SK-N-SH treated with all-trans-retinoic acid at 6 μM for 48 hours (cell line): Measurements from ENCODE around the gene SEMA3F.

Source experiments
- ATAC-seq: fragments of 200-7000 bp; cut with Tn5 transposase; 3 replicates; pipeline ENCODE4 v1.9.1; 2020; ENCODE audit warnings: mild to moderate bottlenecking, moderate library complexity
- BACH2 ChIP-seq: fragments of 250-450 bp; sonication (Bioruptor Pico); IDR thresholded peaks from 2 replicates; pipeline ENCODE4 v1.9.0; 2021; ENCODE audit warnings: mild to moderate bottlenecking, borderline replicate concordance
- CSDC2 ChIP-seq: fragments of 250-450 bp; sonication (Bioruptor Pico); IDR thresholded peaks from 2 replicates; pipeline ENCODE4 v1.5.0; 2020; ENCODE audit warnings: mild to moderate bottlenecking, moderate library complexity
- CSRNP3 ChIP-seq: fragments of 250-450 bp; sonication (Bioruptor Pico); IDR thresholded peaks from 2 replicates; pipeline ENCODE4 v1.5.1; 2021; ENCODE audit warnings: mild to moderate bottlenecking, moderate library complexity
- ESRRG ChIP-seq: fragments of 250-450 bp; sonication (Bioruptor Pico); IDR thresholded peaks from 2 replicates; pipeline ENCODE4 v1.6.1; 2021; ENCODE audit warnings: mild to moderate bottlenecking
- GLIS3 ChIP-seq: fragments of 250-450 bp; sonication (Bioruptor Pico); IDR thresholded peaks from 2 replicates; pipeline ENCODE4 v1.5.0; 2020; ENCODE audit warnings: mild to moderate bottlenecking, moderate library complexity
- OSR1 ChIP-seq: fragments of 250-450 bp; sonication (Bioruptor Pico); IDR thresholded peaks from 2 replicates; pipeline ENCODE4 v1.8.0; 2022; ENCODE audit warnings: moderate library complexity, mild to moderate bottlenecking, inconsistent platforms
- RARB ChIP-seq: fragments of 250-450 bp; sonication (Bioruptor Pico); IDR thresholded peaks from 2 replicates; pipeline ENCODE4 v1.8.0; 2021; ENCODE audit warnings: mild to moderate bottlenecking, moderate library complexity
- SNAI2 ChIP-seq: fragments of 250-450 bp; sonication (Bioruptor Pico); IDR thresholded peaks from 2 replicates; pipeline ENCODE4 v1.5.0; 2020; ENCODE audit warnings: mild to moderate bottlenecking, moderate library complexity
- TCF4 ChIP-seq: fragments of 250-450 bp; sonication (Bioruptor Pico); IDR thresholded peaks from 2 replicates; pipeline ENCODE4 v1.8.0; 2021; ENCODE audit warnings: mild to moderate bottlenecking, moderate library complexity, borderline replicate concordance
- TOX ChIP-seq: fragments of 250-450 bp; sonication (Bioruptor Pico); IDR thresholded peaks from 2 replicates; pipeline ENCODE4 v1.8.0; 2021; ENCODE audit warnings: mild to moderate bottlenecking, moderate library complexity, borderline replicate concordance
- ZC3H10 ChIP-seq: fragments of 250-450 bp; sonication (Bioruptor Pico); IDR thresholded peaks from 2 replicates; pipeline ENCODE4 v1.5.1; 2021; ENCODE audit warnings: mild to moderate bottlenecking, moderate library complexity
- ZFP3 ChIP-seq: fragments of 250-450 bp; sonication (Bioruptor Pico); IDR thresholded peaks from 2 replicates; pipeline ENCODE4 v1.5.0; 2020; ENCODE audit warnings: mild to moderate bottlenecking, moderate library complexity
- ZNF565 ChIP-seq: fragments of 450-650 bp; formaldehyde crosslinking; conservative IDR thresholded peaks from 2 replicates; pipeline ENCODE4 v1.5.0; 2020; ENCODE audit warnings: low read depth, mild to moderate bottlenecking, moderate library complexity
- ZNF70 ChIP-seq: fragments of 450-650 bp; formaldehyde crosslinking; IDR thresholded peaks from 2 replicates; pipeline ENCODE4 v1.5.0; 2020; ENCODE audit warnings: mild to moderate bottlenecking, moderate library complexity
- ZNF8 ChIP-seq: fragments of 450-650 bp; formaldehyde crosslinking; IDR thresholded peaks from 2 replicates; pipeline ENCODE4 v1.5.0; 2020; ENCODE audit warnings: mild to moderate bottlenecking, moderate library complexity
- TF ChIP-seq, protein P1 (sequence below): fragments of 250-450 bp; sonication (Bioruptor Pico); IDR thresholded peaks from 2 replicates; pipeline ENCODE4 v1.8.0; 2021; ENCODE audit warnings: low read depth, mild to moderate bottlenecking, moderate library complexity, borderline replicate concordance
- TF ChIP-seq, protein P2 (sequence below): fragments of 250-450 bp; sonication (Bioruptor Pico); IDR thresholded peaks from 2 replicates; pipeline ENCODE4 v1.8.0; 2020; ENCODE audit warnings: mild to moderate bottlenecking, moderate library complexity, borderline replicate concordance
- TF ChIP-seq, protein P3 (sequence below): fragments of 250-450 bp; sonication (Bioruptor Pico); IDR thresholded peaks from 2 replicates; pipeline ENCODE4 v1.5.0; 2020; ENCODE audit warnings: mild to moderate bottlenecking, moderate library complexity

The SEMA3F gene

DNA sequence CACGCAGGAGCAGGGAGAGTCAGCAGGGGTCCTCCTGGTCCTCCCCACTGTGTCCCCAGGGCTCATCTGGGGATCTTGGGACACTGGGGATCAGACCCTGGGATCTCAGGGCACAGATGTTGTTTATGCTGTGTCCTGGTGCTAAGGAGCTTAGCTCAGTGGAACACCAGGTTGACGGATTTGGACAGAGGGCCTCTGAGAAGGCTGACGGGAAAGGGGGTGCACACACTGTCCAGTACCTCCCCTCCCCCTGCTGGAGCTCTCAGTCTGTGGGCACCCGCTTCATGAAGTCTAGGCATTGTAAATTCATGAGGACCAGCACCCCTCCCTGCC lies 21.9 kb upstream of the SEMA3F start (continued):
- TF ChIP-seq CSRNP3 (CRISPR knock-in tag): no peak
- TF ChIP-seq, all 23 proteins: peak for 0

GRCh38 chr3:50134367-50134766 lies 20.8 kb upstream of the SEMA3F start:
- TF ChIP-seq, protein P1, sequence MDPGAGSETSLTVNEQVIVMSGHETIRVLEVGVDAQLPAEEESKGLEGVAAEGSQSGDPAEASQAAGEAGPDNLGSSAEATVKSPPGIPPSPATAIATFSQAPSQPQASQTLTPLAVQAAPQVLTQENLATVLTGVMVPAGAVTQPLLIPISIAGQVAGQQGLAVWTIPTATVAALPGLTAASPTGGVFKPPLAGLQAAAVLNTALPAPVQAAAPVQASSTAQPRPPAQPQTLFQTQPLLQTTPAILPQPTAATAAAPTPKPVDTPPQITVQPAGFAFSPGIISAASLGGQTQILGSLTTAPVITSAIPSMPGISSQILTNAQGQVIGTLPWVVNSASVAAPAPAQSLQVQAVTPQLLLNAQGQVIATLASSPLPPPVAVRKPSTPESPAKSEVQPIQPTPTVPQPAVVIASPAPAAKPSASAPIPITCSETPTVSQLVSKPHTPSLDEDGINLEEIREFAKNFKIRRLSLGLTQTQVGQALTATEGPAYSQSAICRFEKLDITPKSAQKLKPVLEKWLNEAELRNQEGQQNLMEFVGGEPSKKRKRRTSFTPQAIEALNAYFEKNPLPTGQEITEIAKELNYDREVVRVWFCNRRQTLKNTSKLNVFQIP: no peak
- TF ChIP-seq, all 23 proteins: peak for 0
- no peak for ATAC-seq

DNA sequence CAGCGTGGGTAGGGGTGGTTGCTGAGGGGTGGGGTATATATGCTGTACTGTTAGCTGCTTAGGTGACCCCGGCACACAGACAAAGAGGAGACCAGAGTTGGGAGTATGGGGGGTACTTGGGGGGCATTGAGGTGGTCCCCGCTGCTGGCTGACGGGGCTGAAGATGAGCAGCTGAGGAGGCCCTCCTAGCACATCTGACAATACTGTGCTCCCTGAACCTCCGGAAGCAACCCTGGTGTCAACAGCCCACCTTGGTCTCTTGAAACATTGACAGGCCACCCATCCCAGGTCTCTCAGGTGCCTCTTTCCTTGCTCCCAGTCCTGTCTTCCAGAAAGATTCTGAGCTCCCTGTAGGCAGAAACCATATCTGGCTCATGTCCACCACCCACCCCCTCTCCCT lies 19.2 kb upstream of the SEMA3F start:
- TF ChIP-seq GLIS3 (CRISPR knock-in tag): no peak
- TF ChIP-seq OSR1 (CRISPR knock-in tag): no peak
- TF ChIP-seq, protein P2, sequence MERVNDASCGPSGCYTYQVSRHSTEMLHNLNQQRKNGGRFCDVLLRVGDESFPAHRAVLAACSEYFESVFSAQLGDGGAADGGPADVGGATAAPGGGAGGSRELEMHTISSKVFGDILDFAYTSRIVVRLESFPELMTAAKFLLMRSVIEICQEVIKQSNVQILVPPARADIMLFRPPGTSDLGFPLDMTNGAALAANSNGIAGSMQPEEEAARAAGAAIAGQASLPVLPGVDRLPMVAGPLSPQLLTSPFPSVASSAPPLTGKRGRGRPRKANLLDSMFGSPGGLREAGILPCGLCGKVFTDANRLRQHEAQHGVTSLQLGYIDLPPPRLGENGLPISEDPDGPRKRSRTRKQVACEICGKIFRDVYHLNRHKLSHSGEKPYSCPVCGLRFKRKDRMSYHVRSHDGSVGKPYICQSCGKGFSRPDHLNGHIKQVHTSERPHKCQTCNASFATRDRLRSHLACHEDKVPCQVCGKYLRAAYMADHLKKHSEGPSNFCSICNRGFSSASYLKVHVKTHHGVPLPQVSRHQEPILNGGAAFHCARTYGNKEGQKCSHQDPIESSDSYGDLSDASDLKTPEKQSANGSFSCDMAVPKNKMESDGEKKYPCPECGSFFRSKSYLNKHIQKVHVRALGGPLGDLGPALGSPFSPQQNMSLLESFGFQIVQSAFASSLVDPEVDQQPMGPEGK (CRISPR knock-in tag): no peak
- TF ChIP-seq CSDC2: no peak
- TF ChIP-seq SNAI2 (CRISPR knock-in tag): no peak
- no peak for TF ChIP-seq CSRNP3 (CRISPR knock-in tag)
- TF ChIP-seq ZC3H10 (CRISPR knock-in tag): no peak
- TF ChIP-seq ZNF565: no peak
- TF ChIP-seq TOX: no peak
- TF ChIP-seq ESRRG (CRISPR knock-in tag): no peak
- TF ChIP-seq ZFP3 (CRISPR knock-in tag): no peak
- TF ChIP-seq RARB: no peak
- TF ChIP-seq, protein P3, sequence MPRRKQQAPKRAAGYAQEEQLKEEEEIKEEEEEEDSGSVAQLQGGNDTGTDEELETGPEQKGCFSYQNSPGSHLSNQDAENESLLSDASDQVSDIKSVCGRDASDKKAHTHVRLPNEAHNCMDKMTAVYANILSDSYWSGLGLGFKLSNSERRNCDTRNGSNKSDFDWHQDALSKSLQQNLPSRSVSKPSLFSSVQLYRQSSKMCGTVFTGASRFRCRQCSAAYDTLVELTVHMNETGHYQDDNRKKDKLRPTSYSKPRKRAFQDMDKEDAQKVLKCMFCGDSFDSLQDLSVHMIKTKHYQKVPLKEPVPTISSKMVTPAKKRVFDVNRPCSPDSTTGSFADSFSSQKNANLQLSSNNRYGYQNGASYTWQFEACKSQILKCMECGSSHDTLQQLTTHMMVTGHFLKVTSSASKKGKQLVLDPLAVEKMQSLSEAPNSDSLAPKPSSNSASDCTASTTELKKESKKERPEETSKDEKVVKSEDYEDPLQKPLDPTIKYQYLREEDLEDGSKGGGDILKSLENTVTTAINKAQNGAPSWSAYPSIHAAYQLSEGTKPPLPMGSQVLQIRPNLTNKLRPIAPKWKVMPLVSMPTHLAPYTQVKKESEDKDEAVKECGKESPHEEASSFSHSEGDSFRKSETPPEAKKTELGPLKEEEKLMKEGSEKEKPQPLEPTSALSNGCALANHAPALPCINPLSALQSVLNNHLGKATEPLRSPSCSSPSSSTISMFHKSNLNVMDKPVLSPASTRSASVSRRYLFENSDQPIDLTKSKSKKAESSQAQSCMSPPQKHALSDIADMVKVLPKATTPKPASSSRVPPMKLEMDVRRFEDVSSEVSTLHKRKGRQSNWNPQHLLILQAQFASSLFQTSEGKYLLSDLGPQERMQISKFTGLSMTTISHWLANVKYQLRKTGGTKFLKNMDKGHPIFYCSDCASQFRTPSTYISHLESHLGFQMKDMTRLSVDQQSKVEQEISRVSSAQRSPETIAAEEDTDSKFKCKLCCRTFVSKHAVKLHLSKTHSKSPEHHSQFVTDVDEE (CRISPR knock-in tag): no peak
- TF ChIP-seq ZNF70 (CRISPR knock-in tag): no peak
- TF ChIP-seq TCF4 (CRISPR knock-in tag): no peak
- no peak for TF ChIP-seq BACH2 (CRISPR knock-in tag)
- TF ChIP-seq, protein P1: no peak
- TF ChIP-seq ZNF8: no peak
- TF ChIP-seq, all 23 proteins: peak for 0
- ATAC-seq: no peak
